ENCODE results near the gene HLA-C. TPM values are rescaled to one million over a fixed set of nuclear protein-coding genes. Genes with fewer than 3 reads are reported as not detected.
"Not testable (repeated sequence)": the region's sequence is repeated elsewhere in the genome, so short reads cannot be mapped to it uniquely, and the experiment has no call there.

HLA-C gene
- total RNA-seq, 6 experiments from 2014 or later = 88.7 to 148 (median 125) TPM

- H3K36me3 Mint-ChIP-seq (ENCODE audit: low read depth) = no peaks in the 10 kb centered on the region
- no peak overlapping the region for H3K4me3 Mint-ChIP-seq
- DNase-seq = no peak
- no peaks in the 10 kb centered on the region for H3K4me1 Mint-ChIP-seq (ENCODE audit: low read depth)
- TF ChIP-seq CTCF (IDR thresholded peaks at IDR 0.05) = no peak
- no peaks in the 10 kb centered on the region for H3K9me3 Mint-ChIP-seq
- H3K27me3 Mint-ChIP-seq (ENCODE audit: insufficient read depth) = peaks cover 24% of the 10 kb centered on the region
- H3K27ac Mint-ChIP-seq = no peak overlapping the region
Observed at GRCh38 chr6:31285982-31286381, 14.1 kb upstream of the HLA-C start.

GRCh38 chr6:31285486-31285885, 13.6 kb upstream of the HLA-C start:
- TF ChIP-seq CTCF (IDR thresholded peaks at IDR 0.05) = no peak
- Mint-ChIP-seq H3K27ac (no peak overlapping the region), H3K9me3 (no peaks in the 10 kb centered on the region)

GRCh38 chr6:31279647-31280046, 7.8 kb upstream of the HLA-C start:
- DNase-seq; H3K27ac Mint-ChIP-seq; H3K4me1 Mint-ChIP-seq (ENCODE audit: low read depth); H3K4me3 Mint-ChIP-seq; H3K36me3 Mint-ChIP-seq (ENCODE audit: low read depth); H3K9me3 Mint-ChIP-seq: not testable (repeated sequence)
- peaks cover 27% of the 10 kb centered on the region for H3K27me3 Mint-ChIP-seq (ENCODE audit: insufficient read depth)

More at GRCh38 chr6:31285486-31285885, 13.6 kb upstream of the HLA-C start:
- no peaks in the 10 kb centered on the region for H3K4me1 Mint-ChIP-seq (ENCODE audit: low read depth)
- no peak for DNase-seq
- H3K27me3 Mint-ChIP-seq (ENCODE audit: insufficient read depth) = peaks cover 27% of the 10 kb centered on the region
- no peak overlapping the region for H3K4me3 Mint-ChIP-seq
- no peaks in the 10 kb centered on the region for H3K36me3 Mint-ChIP-seq (ENCODE audit: low read depth)

- TF ChIP-seq CTCF (IDR thresholded peaks at IDR 0.05) = no peak
- no peaks in the 10 kb centered on the region for H3K36me3 Mint-ChIP-seq (ENCODE audit: low read depth)
- no peak overlapping the region; the same call in 1 of the 2 replicates for H3K27ac Mint-ChIP-seq
- H3K4me1 Mint-ChIP-seq (ENCODE audit: low read depth) = peaks cover 20% of the 10 kb centered on the region
- peaks cover 11% of the 10 kb centered on the region for H3K27me3 Mint-ChIP-seq (ENCODE audit: insufficient read depth)
- H3K4me3 Mint-ChIP-seq = peak overlapping the region; percentile 89
- H3K9me3 Mint-ChIP-seq = no peaks in the 10 kb centered on the region
- no peak for DNase-seq
Observed at GRCh38 chr6:31272836-31273626, 1.1 kb upstream of the HLA-C start.

- Mint-ChIP-seq H3K9me3 (no peaks in the 10 kb centered on the region), H3K36me3 (ENCODE audit: low read depth) (no peaks in the 10 kb centered on the region), H3K4me1 (ENCODE audit: low read depth) (peaks cover 20% of the 10 kb centered on the region), H3K27ac (peak overlapping the region; percentile 80), H3K4me3 (peak overlapping the region; percentile 89), H3K27me3 (ENCODE audit: insufficient read depth) (peaks cover 9% of the 10 kb centered on the region)
- TF ChIP-seq CTCF (IDR thresholded peaks at IDR 0.05) = no peak
- no peak for DNase-seq
Observed at GRCh38 chr6:31272436-31272835, 544 bp upstream of the HLA-C start.

GRCh38 chr6:31270788-31271640, 878 bp downstream of the HLA-C start:
- no peak for TF ChIP-seq CTCF (IDR thresholded peaks at IDR 0.05)
- peaks cover 10% of the 10 kb centered on the region for H3K27me3 Mint-ChIP-seq (ENCODE audit: insufficient read depth)
- peak overlapping the region; percentile 89 for H3K4me3 Mint-ChIP-seq
- peaks cover 20% of the 10 kb centered on the region for H3K4me1 Mint-ChIP-seq (ENCODE audit: low read depth)
- no peaks in the 10 kb centered on the region for H3K9me3 Mint-ChIP-seq
- no peak for DNase-seq
- H3K36me3 Mint-ChIP-seq (ENCODE audit: low read depth) = no peaks in the 10 kb centered on the region
- H3K27ac Mint-ChIP-seq = peak overlapping the region; percentile 80

Measured in HFFc6 (cell line).